ENCODE measurements around the gene SSC5D.

GRCh38 chr19:55439052-55439451, 49.2 kb upstream of the SSC5D start:
- TF ChIP-seq SNAI2 (CRISPR knock-in tag; IDR thresholded peaks at IDR 0.05) (no peak), ESRRG (CRISPR knock-in tag; IDR thresholded peaks at IDR 0.05) (no peak), PPARA (CRISPR knock-in tag; IDR thresholded peaks at IDR 0.05; ENCODE audit: borderline replicate concordance) (no peak), PATZ1 (CRISPR knock-in tag; IDR thresholded peaks at IDR 0.05; ENCODE audit: borderline replicate concordance) (no peak), ZNF8 (CRISPR knock-in tag; IDR thresholded peaks at IDR 0.05) (no peak), TCF4 (CRISPR knock-in tag; IDR thresholded peaks at IDR 0.05; ENCODE audit: borderline replicate concordance) (no peak)

All from SK-N-SH treated with all-trans-retinoic acid at 6 μM for 48 hours (cell line).